AG09319 (cell line): ENCODE results near the gene ADH5.

Source experiments
- DNase-seq: peaks from one replicate; pipeline ENCODE4 v3.0.0-alpha.2; 2010; ENCODE audit warnings: low read depth; ENCODE audit errors: extremely low read depth
- TF ChIP-seq, protein P1 (sequence below): IDR thresholded peaks from 2 replicates; pipeline ENCODE4 v1.5.1; 2011; ENCODE audit warnings: low read depth, mild to moderate bottlenecking, inconsistent platforms, low read length, moderate library complexity

Gene ADH5

DNA sequence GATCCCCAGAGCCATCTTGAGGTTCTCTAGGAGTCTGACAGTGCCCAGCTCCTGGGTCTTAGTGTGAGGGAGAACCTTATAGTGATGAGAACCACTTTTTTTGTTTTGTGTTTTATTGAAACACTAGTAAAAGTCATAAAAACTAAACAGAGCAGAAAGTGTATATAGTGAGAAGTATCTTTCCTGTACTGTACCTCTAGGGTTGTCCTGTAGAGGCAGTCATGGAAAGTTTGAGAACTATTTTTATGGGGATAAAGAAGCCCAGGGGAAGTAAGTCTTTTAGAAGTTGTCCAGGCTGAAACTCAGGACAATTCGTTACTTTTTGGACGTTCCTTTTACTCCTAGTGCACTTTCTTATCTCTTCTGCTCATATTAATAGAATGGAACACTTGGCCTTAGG, 40.9 kb downstream of the ADH5 start:
- TF ChIP-seq, protein P1, sequence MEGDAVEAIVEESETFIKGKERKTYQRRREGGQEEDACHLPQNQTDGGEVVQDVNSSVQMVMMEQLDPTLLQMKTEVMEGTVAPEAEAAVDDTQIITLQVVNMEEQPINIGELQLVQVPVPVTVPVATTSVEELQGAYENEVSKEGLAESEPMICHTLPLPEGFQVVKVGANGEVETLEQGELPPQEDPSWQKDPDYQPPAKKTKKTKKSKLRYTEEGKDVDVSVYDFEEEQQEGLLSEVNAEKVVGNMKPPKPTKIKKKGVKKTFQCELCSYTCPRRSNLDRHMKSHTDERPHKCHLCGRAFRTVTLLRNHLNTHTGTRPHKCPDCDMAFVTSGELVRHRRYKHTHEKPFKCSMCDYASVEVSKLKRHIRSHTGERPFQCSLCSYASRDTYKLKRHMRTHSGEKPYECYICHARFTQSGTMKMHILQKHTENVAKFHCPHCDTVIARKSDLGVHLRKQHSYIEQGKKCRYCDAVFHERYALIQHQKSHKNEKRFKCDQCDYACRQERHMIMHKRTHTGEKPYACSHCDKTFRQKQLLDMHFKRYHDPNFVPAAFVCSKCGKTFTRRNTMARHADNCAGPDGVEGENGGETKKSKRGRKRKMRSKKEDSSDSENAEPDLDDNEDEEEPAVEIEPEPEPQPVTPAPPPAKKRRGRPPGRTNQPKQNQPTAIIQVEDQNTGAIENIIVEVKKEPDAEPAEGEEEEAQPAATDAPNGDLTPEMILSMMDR: no peak
- DNase-seq: no peak

DNA sequence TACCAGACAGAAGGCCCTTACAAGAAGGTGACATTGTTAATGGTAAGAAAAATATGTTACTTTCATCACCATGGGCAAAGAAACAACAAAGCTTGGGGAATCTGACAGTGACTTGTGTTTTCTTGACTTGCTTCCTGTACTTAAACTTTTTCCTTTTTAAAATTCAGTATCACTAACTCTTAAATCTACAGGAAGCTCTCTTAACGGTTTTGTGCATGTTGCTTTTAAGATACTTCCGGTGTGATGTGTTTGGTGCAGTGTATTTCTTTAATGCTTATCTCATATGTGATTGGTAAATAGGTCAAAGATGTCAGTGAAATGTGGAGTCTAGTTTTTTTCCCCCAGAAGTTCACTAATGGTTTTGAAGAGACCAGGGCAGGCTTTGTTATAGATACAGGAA, 45.2 kb downstream of the ADH5 start:
- DNase-seq: no peak
- TF ChIP-seq, protein P1: no peak

DNA sequence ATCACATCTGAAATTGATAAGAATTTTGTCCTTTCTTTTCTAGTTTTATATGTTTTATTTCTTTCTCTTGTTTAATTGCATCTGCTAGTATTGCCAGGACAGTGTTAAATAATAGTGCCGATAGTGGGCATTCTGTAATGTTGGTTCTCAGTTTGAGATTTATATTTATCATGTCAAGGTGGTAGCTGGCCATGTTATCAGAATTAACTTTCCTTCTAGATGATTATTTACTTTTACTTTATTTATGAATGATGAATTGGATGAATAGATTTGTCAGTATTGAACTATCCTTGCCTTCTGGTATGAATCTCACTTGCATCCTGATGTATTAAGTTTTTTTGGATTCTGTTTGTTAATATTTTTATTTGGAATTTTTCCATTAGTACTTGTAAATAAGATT, 50.4 kb downstream of the ADH5 start:
- TF ChIP-seq, protein P1: no peak

DNA sequence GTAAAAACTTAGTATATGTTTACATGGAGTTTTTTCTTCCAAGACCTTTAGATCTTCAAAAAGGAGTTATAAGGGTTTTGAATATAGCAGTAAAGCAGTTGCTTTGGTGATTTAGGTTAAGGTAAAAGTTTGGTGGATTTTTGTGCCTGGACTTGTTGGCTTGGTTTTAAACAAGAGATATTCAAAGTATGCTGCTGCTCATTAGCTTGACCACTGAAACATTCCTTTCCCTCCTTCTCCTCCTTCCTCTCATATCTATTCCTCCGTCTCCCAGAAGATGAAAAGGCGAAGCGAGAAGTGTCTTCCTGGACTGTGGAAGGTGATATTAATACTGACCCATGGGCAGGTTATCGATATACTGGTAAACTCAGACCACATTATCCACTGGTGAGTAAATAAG, 54.6 kb downstream of the ADH5 start:
- TF ChIP-seq, protein P1: no peak
- DNase-seq: no peak

More for the DNA sequence above, 50.4 kb downstream of the ADH5 start:
- DNase-seq: no peak

DNA sequence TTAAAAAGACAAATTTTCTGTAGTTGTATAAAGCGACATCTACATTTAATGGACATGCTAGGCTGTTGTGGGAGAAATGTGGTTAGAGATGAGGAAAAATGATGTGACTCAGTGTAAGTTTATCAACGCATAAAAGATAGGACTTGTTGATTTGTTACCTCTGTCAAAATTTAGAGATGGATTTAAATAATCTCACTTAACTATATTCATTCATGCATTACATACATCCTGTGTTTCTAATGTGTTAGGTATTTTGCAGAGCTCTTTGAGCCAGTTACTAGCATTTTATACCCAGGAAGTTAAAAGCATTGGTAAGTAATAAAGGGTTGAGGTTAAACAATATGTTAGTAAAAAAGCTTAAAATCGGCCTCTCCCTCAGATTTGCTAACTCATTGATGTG, 58.7 kb downstream of the ADH5 start:
- DNase-seq: no peak

DNA sequence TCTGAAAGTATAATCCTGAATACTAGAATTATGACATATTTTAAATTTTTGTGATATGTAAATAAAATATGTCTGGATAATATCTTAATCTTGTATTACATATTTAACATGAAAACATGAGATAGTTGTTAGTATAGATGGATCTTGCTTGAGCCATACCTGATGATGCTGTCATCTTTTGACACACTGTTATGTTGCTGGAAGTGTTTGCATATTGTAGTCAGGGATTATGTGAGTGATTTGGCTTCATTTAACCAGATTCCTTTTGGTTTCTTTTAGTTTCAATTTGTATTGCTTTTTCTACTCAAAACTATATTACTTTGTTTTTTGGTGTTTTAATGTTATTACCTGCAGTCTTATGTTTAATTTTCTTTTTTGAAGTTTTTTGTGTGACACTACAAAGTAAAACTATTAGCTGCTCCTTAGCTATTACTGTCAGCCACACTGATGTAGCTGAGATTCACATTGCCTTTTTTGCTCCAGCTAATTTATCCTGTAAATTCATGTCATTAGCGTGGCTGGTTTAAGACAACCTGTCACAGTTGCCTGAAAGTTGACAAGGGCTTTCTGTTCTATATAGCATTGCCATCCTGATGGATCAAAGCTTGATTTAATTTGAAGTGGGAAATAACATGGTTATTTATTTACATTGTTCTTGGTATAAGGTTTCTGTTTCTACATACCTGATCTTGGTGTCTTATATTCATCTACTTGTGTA, 59.4 kb downstream of the ADH5 start:
- no peak for DNase-seq
- TF ChIP-seq, protein P1: no peak

More for the DNA sequence above, 58.7 kb downstream of the ADH5 start:
- TF ChIP-seq, protein P1: no peak

DNA sequence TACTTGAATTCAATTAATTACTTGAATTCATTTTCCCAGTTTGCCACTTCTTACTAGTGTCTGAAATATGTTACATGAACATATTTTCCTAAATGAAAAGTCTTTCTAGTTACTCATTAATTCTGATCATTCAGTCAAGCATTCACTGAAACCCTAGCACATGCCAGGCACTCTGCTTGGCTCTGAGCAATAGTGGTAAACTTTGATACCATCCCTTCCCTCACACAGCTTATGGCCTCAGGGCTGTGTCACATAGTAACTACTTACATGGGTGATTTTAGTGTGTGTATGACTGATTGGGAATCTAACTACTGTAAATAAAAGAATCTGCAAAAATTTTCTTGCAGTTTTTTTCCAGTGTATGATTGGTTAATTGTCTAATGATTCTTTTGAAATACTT, 60.4 kb downstream of the ADH5 start:
- DNase-seq: no peak
- TF ChIP-seq, protein P1: no peak
